Measurements from ENCODE around the gene CHORDC1. TPM values are rescaled to one million over a fixed set of nuclear protein-coding genes. Genes with fewer than 3 reads are reported as not detected.

The CHORDC1 gene
- 20.8 and 33.9 TPM in 2 replicates for total RNA-seq

DNA sequence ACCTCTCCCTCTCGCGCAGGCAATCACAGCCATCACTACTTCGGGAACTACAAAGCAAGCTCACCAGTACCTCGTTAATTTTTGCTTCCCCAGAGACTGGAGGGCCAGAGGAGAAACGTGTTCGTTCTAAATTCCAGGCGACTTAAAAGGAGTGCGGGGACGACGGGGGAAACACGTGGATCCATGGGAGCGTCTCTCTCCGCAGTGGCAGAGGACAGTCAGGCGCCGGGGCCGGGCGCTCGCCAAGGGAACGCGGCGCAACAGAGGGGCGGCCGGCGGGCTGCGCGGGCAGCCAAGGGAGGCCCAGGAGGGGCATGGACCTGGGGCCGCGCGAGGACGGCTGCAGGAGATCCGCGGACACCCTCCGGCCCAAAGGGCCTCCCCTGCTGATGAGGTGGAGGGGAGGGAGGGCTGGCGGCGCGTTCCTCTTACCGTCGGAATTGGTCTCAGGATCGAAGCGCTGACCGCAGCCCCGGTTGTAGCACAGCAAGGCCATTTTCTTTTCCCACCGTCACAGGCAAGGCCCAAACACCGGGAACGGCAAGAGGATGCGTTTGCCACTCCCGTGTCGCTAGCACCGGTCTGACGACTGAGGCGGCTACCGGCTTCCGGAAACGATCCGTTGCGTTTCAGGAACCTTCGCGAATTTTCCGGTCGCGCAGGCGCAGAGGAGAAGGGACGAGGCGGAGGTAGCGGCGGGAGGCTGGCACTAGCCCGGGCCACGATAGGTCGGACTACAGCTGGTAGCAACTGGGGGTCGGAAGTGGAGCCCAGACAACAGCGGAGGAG lies at the start of gene CHORDC1:
CHORDC1 (minus strand) TSS at position 591 of the 789 bp plus-strand sequence; CDS start at position 496, 95 bp downstream.

Other genes starting within 250 kb of the CHORDC1 start
- gene TRIM49C, start 191.9 kb downstream of the CHORDC1 start, total RNA-seq: not detected in 2 replicates
- gene UBTFL1, start 137.1 kb downstream of the CHORDC1 start, total RNA-seq: not detected in 2 replicates
- 0.14 and 0.28 TPM in 2 replicates for gene NAALAD2, start 88.4 kb downstream of the CHORDC1 start, total RNA-seq

Measured in smooth muscle cell of bladder (primary cell).